LNCAP (cell line): ENCODE measurements around the gene GPX1.

Experiments used
- CTCF ChIP-seq: fragments of 450-650 bp; IDR thresholded peaks from 2 replicates; pipeline ENCODE4 v1.5.1; 2017; ENCODE audit warnings: mild to moderate bottlenecking

Gene GPX1

GRCh38 chr3:49311283-49311682, 46.9 kb downstream of the GPX1 start:
- TF ChIP-seq CTCF: no peak

- TF ChIP-seq CTCF: no peak
Observed at GRCh38 chr3:49310677-49311076, 47.5 kb downstream of the GPX1 start.
